ENCODE data around the gene DKK1.

- TF ChIP-seq CTCF (IDR thresholded peaks at IDR 0.05; ENCODE audit: insufficient read depth, low read depth, low read length) (no peak), EZH2 (IDR thresholded peaks at IDR 0.05; ENCODE audit: insufficient read depth, low read length) (no peak)
These were observed 47.2 kb upstream of the DKK1 start for GRCh38 chr10:52266858-52267257.

Measured in astrocyte (in vitro differentiated cells and primary cell).